Liver (tissue), 9 donors: ENCODE measurements around the gene WDR37. TPM values are rescaled to one million over a fixed set of nuclear protein-coding genes. Genes with fewer than 3 reads are reported as not detected.

Source experiments
- DNase-seq: peaks from one replicate; pipeline ENCODE4 v3.0.0-alpha.2; 2017; ENCODE audit warnings: low spot score
- H3K27ac ChIP-seq, 2 donors: one replicate each; pipeline ENCODE4 v1.7.0; 2013; ENCODE audit warnings: inconsistent platforms in 2 of 2, low read length in 2 of 2, control low read depth in 1 of 2, low read depth in 1 of 2, mild to moderate bottlenecking in 1 of 2
- H3K27me3 ChIP-seq, 4 donors: one replicate each; pipeline versions ENCODE4 v1.6.1 to v1.7.0; 2013; ENCODE audit warnings: low read length in 3 of 4, inconsistent platforms in 1 of 4, mild to moderate bottlenecking in 1 of 4, moderate library complexity in 1 of 4; ENCODE audit not compliant: control insufficient read depth in 4 of 4, insufficient read depth in 4 of 4
- H3K36me3 ChIP-seq, 4 donors: one replicate each; pipeline versions ENCODE4 v1.6.1 to v1.7.0; 2013; ENCODE audit warnings: low read length in 3 of 4, mild to moderate bottlenecking in 3 of 4, low read depth in 1 of 4, moderate library complexity in 1 of 4; ENCODE audit not compliant: control insufficient read depth in 4 of 4, insufficient read depth in 3 of 4
- H3K4me1 ChIP-seq, 4 donors: one replicate each; pipeline versions ENCODE4 v1.6.1 to v1.7.0; 2013; ENCODE audit warnings: low read length in 3 of 4, mild to moderate bottlenecking in 3 of 4, moderate library complexity in 1 of 4; ENCODE audit not compliant: control insufficient read depth in 4 of 4, insufficient read depth in 4 of 4
- H3K4me3 ChIP-seq, 3 donors: one replicate each; pipeline versions ENCODE4 v1.6.1 to v1.7.0; 2013; ENCODE audit warnings: low read length in 3 of 3, control low read depth in 1 of 3, low read depth in 1 of 3, mild to moderate bottlenecking in 1 of 3
- H3K9ac ChIP-seq, 2 donors: one replicate each; pipeline ENCODE4 v1.7.0; 2013; ENCODE audit warnings: low read length in 2 of 2, mild to moderate bottlenecking in 2 of 2, moderate library complexity in 2 of 2, control low read depth in 1 of 2, low read depth in 1 of 2
- H3K9me3 ChIP-seq, 4 donors: one replicate each; pipeline versions ENCODE4 v1.6.1 to v1.7.0; 2013; ENCODE audit warnings: low read length in 3 of 4; ENCODE audit not compliant: control insufficient read depth in 4 of 4
- EGR1 ChIP-seq, 2 donors: IDR thresholded peaks; 2 replicates each; pipeline ENCODE4 v1.6.1; 2016 to 2018; ENCODE audit warnings: antibody characterized with exemption in 2 of 2, low read depth in 2 of 2
- FOXA1 ChIP-seq: IDR thresholded peaks from 2 replicates; pipeline ENCODE4 v1.6.1; 2016; ENCODE audit warnings: antibody characterized with exemption
- GABPA ChIP-seq, 2 donors: IDR thresholded peaks in 1 of 2; conservative IDR thresholded peaks in 1 of 2; 2 replicates each; pipeline ENCODE4 v1.6.1; 2016; ENCODE audit warnings: antibody characterized with exemption in 2 of 2, mild to moderate bottlenecking in 1 of 2, moderate library complexity in 1 of 2
- HNF4A ChIP-seq, 2 donors: conservative IDR thresholded peaks; 2 replicates each; pipeline ENCODE4 v1.6.1; 2016; ENCODE audit warnings: antibody characterized with exemption in 2 of 2, mild to moderate bottlenecking in 2 of 2
- HNF4G ChIP-seq: IDR thresholded peaks from 2 replicates; pipeline ENCODE4 v1.6.1; 2016; ENCODE audit warnings: antibody characterized with exemption
- JUND ChIP-seq, 2 donors: IDR thresholded peaks; 2 replicates each; pipeline ENCODE4 v1.6.1; 2016; ENCODE audit warnings: antibody characterized with exemption in 2 of 2
- NR2F2 ChIP-seq: IDR thresholded peaks from 2 replicates; pipeline ENCODE4 v1.6.1; 2016; ENCODE audit warnings: antibody characterized with exemption
- RAD21 ChIP-seq, 2 donors: IDR thresholded peaks; 2 replicates each; pipeline ENCODE4 v1.6.1; 2016; ENCODE audit warnings: antibody characterized with exemption in 2 of 2, mild to moderate bottlenecking in 2 of 2
- TAF1 ChIP-seq: conservative IDR thresholded peaks from 2 replicates; pipeline ENCODE4 v1.6.1; 2016; ENCODE audit warnings: antibody characterized with exemption, mild to moderate bottlenecking
- YY1 ChIP-seq: IDR thresholded peaks from 2 replicates; pipeline ENCODE4 v1.6.1; 2016; ENCODE audit warnings: antibody characterized with exemption, mild to moderate bottlenecking
- WGBS: extraction: QIAGEN DNeasy Blood & Tissue Kit; methylation state at CpG from one replicate; pipeline ENCODE4 v1.1.7; 2013; 5-methylcytosine and 5-hydroxymethylcytosine counted together
- polyA plus RNA-seq, 2 donors: library from polyadenylated mRNA; stranded (reverse) in 1 of 2; unstranded in 1 of 2; fragments of 200-250 nt in 1 of 2; fragments of >200 nt in 1 of 2; fragmentation: Nextera tagmentation in 1 of 2; extraction: Ambion mirVana in 1 of 2; gene quantifications; one replicate each; pipeline versions ENCODE4 v1.2.1 to v1.2.3, GENCODE V29; 2013 to 2015
- total RNA-seq, 2 donors: library from RNA; depleted of rRNA; stranded (reverse); fragments of >200 nt; gene quantifications; one replicate each; pipeline ENCODE4 v1.2.3, GENCODE V29; 2014
- TF ChIP-seq, protein P1 (sequence below): IDR thresholded peaks from 2 replicates; pipeline ENCODE4 v1.6.1; 2016; ENCODE audit warnings: antibody characterized with exemption, mild to moderate bottlenecking
- TF ChIP-seq, protein P2 (sequence below): IDR thresholded peaks from 2 replicates; pipeline ENCODE4 v1.6.1; 2016; ENCODE audit warnings: antibody characterized with exemption
- TF ChIP-seq, protein P3 (sequence below): IDR thresholded peaks from 2 replicates; pipeline ENCODE4 v1.6.1; 2016; ENCODE audit warnings: antibody characterized with exemption
- TF ChIP-seq, protein P4 (sequence below): fragments of 150-350 bp; IDR thresholded peaks from 2 replicates; pipeline ENCODE4 v1.5.1; 2017; ENCODE audit warnings: improper control_type of control experiment, low read depth, low read length; ENCODE audit not compliant: missing input control
- donor health status: healthy.
- donor health status: healthy.
- donor health status: healthy.
- donor health status: healthy.
- donor health status: healthy.

WDR37 gene
- total and polyA plus RNA-seq, 4 donors, result 3.6 to 12.1 (median 5.6) TPM

- H3K36me3 ChIP-seq, result peaks cover 29 to 68% (median 41%) of the 10 kb centered on the region in 4 donors
- 98% methylated on average over 21 of the region's 21 CpGs for WGBS
- TF ChIP-seq HNF4A (conservative IDR thresholded peaks at IDR 0.05) (no peak), EGR1 (IDR thresholded peaks at IDR 0.05; ENCODE audit: low read depth in 2 of 2) (no peak), GABPA (IDR thresholded peaks at IDR 0.05 in 1 of 2, conservative IDR thresholded peaks at IDR 0.05 in 1 of 2) (no peak), JUND (IDR thresholded peaks at IDR 0.05) (no peak), FOXA1 (no peak), TAF1 (no peak), NR2F2 (no peak), HNF4G (no peak), RAD21 (IDR thresholded peaks at IDR 0.05) (no peak)
- TF ChIP-seq, protein P1, sequence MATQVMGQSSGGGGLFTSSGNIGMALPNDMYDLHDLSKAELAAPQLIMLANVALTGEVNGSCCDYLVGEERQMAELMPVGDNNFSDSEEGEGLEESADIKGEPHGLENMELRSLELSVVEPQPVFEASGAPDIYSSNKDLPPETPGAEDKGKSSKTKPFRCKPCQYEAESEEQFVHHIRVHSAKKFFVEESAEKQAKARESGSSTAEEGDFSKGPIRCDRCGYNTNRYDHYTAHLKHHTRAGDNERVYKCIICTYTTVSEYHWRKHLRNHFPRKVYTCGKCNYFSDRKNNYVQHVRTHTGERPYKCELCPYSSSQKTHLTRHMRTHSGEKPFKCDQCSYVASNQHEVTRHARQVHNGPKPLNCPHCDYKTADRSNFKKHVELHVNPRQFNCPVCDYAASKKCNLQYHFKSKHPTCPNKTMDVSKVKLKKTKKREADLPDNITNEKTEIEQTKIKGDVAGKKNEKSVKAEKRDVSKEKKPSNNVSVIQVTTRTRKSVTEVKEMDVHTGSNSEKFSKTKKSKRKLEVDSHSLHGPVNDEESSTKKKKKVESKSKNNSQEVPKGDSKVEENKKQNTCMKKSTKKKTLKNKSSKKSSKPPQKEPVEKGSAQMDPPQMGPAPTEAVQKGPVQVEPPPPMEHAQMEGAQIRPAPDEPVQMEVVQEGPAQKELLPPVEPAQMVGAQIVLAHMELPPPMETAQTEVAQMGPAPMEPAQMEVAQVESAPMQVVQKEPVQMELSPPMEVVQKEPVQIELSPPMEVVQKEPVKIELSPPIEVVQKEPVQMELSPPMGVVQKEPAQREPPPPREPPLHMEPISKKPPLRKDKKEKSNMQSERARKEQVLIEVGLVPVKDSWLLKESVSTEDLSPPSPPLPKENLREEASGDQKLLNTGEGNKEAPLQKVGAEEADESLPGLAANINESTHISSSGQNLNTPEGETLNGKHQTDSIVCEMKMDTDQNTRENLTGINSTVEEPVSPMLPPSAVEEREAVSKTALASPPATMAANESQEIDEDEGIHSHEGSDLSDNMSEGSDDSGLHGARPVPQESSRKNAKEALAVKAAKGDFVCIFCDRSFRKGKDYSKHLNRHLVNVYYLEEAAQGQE, result no peak
- TF ChIP-seq, protein P2, sequence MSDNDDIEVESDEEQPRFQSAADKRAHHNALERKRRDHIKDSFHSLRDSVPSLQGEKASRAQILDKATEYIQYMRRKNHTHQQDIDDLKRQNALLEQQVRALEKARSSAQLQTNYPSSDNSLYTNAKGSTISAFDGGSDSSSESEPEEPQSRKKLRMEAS, result no peak
- TF ChIP-seq, protein P3, sequence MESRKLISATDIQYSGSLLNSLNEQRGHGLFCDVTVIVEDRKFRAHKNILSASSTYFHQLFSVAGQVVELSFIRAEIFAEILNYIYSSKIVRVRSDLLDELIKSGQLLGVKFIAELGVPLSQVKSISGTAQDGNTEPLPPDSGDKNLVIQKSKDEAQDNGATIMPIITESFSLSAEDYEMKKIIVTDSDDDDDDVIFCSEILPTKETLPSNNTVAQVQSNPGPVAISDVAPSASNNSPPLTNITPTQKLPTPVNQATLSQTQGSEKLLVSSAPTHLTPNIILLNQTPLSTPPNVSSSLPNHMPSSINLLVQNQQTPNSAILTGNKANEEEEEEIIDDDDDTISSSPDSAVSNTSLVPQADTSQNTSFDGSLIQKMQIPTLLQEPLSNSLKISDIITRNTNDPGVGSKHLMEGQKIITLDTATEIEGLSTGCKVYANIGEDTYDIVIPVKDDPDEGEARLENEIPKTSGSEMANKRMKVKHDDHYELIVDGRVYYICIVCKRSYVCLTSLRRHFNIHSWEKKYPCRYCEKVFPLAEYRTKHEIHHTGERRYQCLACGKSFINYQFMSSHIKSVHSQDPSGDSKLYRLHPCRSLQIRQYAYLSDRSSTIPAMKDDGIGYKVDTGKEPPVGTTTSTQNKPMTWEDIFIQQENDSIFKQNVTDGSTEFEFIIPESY, result no peak
- TF ChIP-seq, protein P4, sequence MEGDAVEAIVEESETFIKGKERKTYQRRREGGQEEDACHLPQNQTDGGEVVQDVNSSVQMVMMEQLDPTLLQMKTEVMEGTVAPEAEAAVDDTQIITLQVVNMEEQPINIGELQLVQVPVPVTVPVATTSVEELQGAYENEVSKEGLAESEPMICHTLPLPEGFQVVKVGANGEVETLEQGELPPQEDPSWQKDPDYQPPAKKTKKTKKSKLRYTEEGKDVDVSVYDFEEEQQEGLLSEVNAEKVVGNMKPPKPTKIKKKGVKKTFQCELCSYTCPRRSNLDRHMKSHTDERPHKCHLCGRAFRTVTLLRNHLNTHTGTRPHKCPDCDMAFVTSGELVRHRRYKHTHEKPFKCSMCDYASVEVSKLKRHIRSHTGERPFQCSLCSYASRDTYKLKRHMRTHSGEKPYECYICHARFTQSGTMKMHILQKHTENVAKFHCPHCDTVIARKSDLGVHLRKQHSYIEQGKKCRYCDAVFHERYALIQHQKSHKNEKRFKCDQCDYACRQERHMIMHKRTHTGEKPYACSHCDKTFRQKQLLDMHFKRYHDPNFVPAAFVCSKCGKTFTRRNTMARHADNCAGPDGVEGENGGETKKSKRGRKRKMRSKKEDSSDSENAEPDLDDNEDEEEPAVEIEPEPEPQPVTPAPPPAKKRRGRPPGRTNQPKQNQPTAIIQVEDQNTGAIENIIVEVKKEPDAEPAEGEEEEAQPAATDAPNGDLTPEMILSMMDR, result no peak
Observed at GRCh38 chr10:1128649-1129048, 72.5 kb downstream of the WDR37 start.

DNA sequence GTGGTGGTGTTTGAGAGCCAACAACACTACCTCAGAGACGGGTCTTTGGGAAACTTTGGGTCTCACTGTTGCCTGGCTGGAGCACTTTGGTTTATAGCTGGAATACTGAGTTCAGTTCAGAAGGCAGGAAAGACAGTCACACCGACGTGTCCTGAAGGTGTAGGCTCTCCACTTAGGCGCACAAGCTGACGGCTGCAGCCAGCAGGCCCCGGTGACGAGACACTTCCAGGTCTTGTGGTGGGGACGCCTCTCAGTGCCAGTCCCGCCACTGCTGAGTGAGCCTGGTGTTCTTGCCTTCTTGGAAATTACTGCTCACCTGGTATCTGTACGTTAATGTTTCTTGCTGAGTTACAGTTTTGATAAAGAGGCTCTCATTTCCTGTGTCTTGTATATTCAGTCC, 74.0 kb downstream of the WDR37 start:
- TF ChIP-seq, protein P1, result no peak
- TF ChIP-seq NR2F2 (no peak), EGR1 (IDR thresholded peaks at IDR 0.05; ENCODE audit: low read depth in 2 of 2) (no peak), TAF1 (no peak), YY1 (no peak), FOXA1 (no peak)
- TF ChIP-seq, protein P4, result no peak
- TF ChIP-seq, protein P3, result no peak
- TF ChIP-seq, protein P2, result no peak
- no peaks in the 10 kb centered on the region for H3K9me3 ChIP-seq
- 97% methylated on average over 10 of the region's 10 CpGs for WGBS
- H3K9ac ChIP-seq, result no peak overlapping the region
- H3K36me3 ChIP-seq, result peaks cover 27 to 53% (median 31%) of the 10 kb centered on the region in 4 donors
- H3K27ac ChIP-seq, result no peak overlapping the region
- H3K4me1 ChIP-seq, result no peaks in the 10 kb centered on the region
- no peaks in the 10 kb centered on the region for H3K27me3 ChIP-seq
- DNase-seq, result peak; percentile 28
- no peak overlapping the region for H3K4me3 ChIP-seq

More at GRCh38 chr10:1128649-1129048, 72.5 kb downstream of the WDR37 start:
- Histone ChIP-seq H3K9me3 (no peaks in the 10 kb centered on the region), H3K4me1 (no peaks in the 10 kb centered on the region), H3K4me3 (no peak overlapping the region), H3K27ac (no peak overlapping the region), H3K27me3 (no peaks in the 10 kb centered on the region), H3K9ac (no peak overlapping the region)
- DNase-seq, result peak; percentile 16
